SH-SY5Y (cell line): ENCODE results near the gene ERICH6.

Experiments used
- GATA2 ChIP-seq: IDR thresholded peaks from 2 replicates; pipeline ENCODE4 v1.6.1; 2011; ENCODE audit warnings: mild to moderate bottlenecking, low read depth, low read length
- GATA3 ChIP-seq: IDR thresholded peaks from 2 replicates; pipeline ENCODE4 v1.6.1; 2011; ENCODE audit warnings: low read depth, mild to moderate bottlenecking, low read length, moderate library complexity

GRCh38 chr3:150743508-150743907 is 39.8 kb upstream of the ERICH6 start:
- TF ChIP-seq GATA2 (no peak), GATA3 (no peak)
